K562 (cell line): Measurements from ENCODE around the gene OR52W1. TPM values are rescaled to one million over a fixed set of nuclear protein-coding genes. Genes with fewer than 3 reads are reported as not detected.
A peak's percentile ranks its signal among the peaks of the same experiment; 100 is the strongest.

Experiments used
- E2F4 ChIP-seq: sonication (generic); formaldehyde crosslinking; IDR thresholded peaks from 2 replicates; pipeline ENCODE4 v1.8.0; 2022; ENCODE audit warnings: mild to moderate bottlenecking, low read depth, missing genetic modification reagents
- ELF4 ChIP-seq: fragments of 450-650 bp; formaldehyde crosslinking; IDR thresholded peaks from 2 replicates; pipeline ENCODE4 v1.4.0; 2022; ENCODE audit warnings: missing genetic modification characterization
- ETS1 ChIP-seq: conservative IDR thresholded peaks from 2 replicates; pipeline ENCODE4 v1.6.1; 2011; ENCODE audit warnings: low read depth, mild to moderate bottlenecking, low read length; ENCODE audit not compliant: control insufficient read depth
- ETV1 ChIP-seq: fragments of 450-650 bp; conservative IDR thresholded peaks from 2 replicates; pipeline ENCODE4 v1.6.1; 2016; ENCODE audit warnings: missing genetic modification characterization, control low read depth, low read depth, missing compliant biosample characterization
- FOXP1 ChIP-seq: sonication (generic); formaldehyde crosslinking; IDR thresholded peaks from 2 replicates; pipeline ENCODE4 v1.8.0; 2022; ENCODE audit warnings: mild to moderate bottlenecking, missing genetic modification reagents
- JUN ChIP-seq, 2 experiments: sonication (generic) in 1 of 2; formaldehyde crosslinking in 1 of 2; IDR thresholded peaks; 2 replicates each; pipeline versions ENCODE4 v1.6.1 to v1.8.0; 2012 to 2022; ENCODE audit warnings: borderline replicate concordance in 2 of 2, mild to moderate bottlenecking in 2 of 2, improper control_type of control experiment in 1 of 2, low read depth in 1 of 2, low read length in 1 of 2, missing genetic modification reagents in 1 of 2
- OTX1 ChIP-seq: fragments of 450-650 bp; formaldehyde crosslinking; IDR thresholded peaks from 2 replicates; pipeline ENCODE4 v1.4.0; 2022; ENCODE audit warnings: mild to moderate bottlenecking
- POLR2G ChIP-seq: fragments of 200-400 bp; formaldehyde crosslinking; IDR thresholded peaks from 2 replicates; pipeline ENCODE4 v1.6.1; 2017; ENCODE audit warnings: low read depth, mild to moderate bottlenecking, antibody characterized with exemption, low read length, moderate library complexity
- POU5F1 ChIP-seq: fragments of 150-350 bp; IDR thresholded peaks from 2 replicates; pipeline ENCODE4 v1.6.1; 2014; ENCODE audit warnings: borderline replicate concordance, low read length, low read depth, mild to moderate bottlenecking; ENCODE audit not compliant: partially characterized antibody
- RB1 ChIP-seq: fragments of 450-650 bp; IDR thresholded peaks from 2 replicates; pipeline ENCODE4 v1.6.1; 2017; ENCODE audit warnings: low read depth, mild to moderate bottlenecking
- RFX7 ChIP-seq: fragments of 250-450 bp; sonication (Bioruptor Pico); IDR thresholded peaks from 2 replicates; pipeline ENCODE4 v1.5.1; 2021; ENCODE audit warnings: mild to moderate bottlenecking
- RNF2 ChIP-seq: sonication (generic); IDR thresholded peaks from 2 replicates; pipeline ENCODE4 v1.6.1; 2016
- TCF7 ChIP-seq: sonication (generic); IDR thresholded peaks from 2 replicates; pipeline ENCODE4 v1.6.1; 2016; ENCODE audit warnings: antibody characterized with exemption, borderline replicate concordance
- TCFL5 ChIP-seq: fragments of 250-450 bp; sonication (Bioruptor Pico); conservative IDR thresholded peaks from 2 replicates; pipeline ENCODE4 v1.6.1; 2021; ENCODE audit warnings: mild to moderate bottlenecking, moderate library complexity, matching md5 sums
- YBX1 ChIP-seq: fragments of 450-650 bp; IDR thresholded peaks from 2 replicates; pipeline ENCODE4 v1.7.1; 2016; ENCODE audit warnings: mild to moderate bottlenecking
- ZBTB49 ChIP-seq: sonication (generic); formaldehyde crosslinking; IDR thresholded peaks from 2 replicates; pipeline ENCODE4 v1.8.0; 2022; ENCODE audit warnings: missing genetic modification reagents, mild to moderate bottlenecking, borderline replicate concordance
- ZMIZ1 ChIP-seq, 2 experiments: fragments of 150-350 bp in 1 of 2; IDR thresholded peaks; 2 replicates each; pipeline ENCODE4 v1.6.1; 2012 to 2016; ENCODE audit warnings: low read depth in 2 of 2, low read length in 2 of 2, mild to moderate bottlenecking in 1 of 2, moderate library complexity in 1 of 2
- ZNF134 ChIP-seq: fragments of 250-450 bp; sonication (Bioruptor Pico); conservative IDR thresholded peaks from 2 replicates; pipeline ENCODE4 v1.4.0; 2020
- ZNF3 ChIP-seq: fragments of 250-450 bp; sonication (Bioruptor Pico); IDR thresholded peaks from 2 replicates; pipeline ENCODE4 v1.5.0; 2021; ENCODE audit warnings: mild to moderate bottlenecking, moderate library complexity
- ZNF347 ChIP-seq: fragments of 450-650 bp; formaldehyde crosslinking; IDR thresholded peaks from 2 replicates; pipeline ENCODE4 v1.4.0; 2020; ENCODE audit warnings: low read depth, mild to moderate bottlenecking, moderate library complexity
- polyA plus RNA-seq, 8 experiments: library from polyadenylated mRNA; depleted of rRNA in 4 of 8; stranded (reverse) in 5 of 8; unstranded in 3 of 8; fragments of >200 nt; fragmentation: Nextera tagmentation in 2 of 8; fragmentation: Illumina TruSeq in 1 of 8; extraction: Ambion mirVana in 2 of 8; extraction: Trizol in 1 of 8; gene quantifications; 2 replicates each; pipeline versions ENCODE4 v1.2.1 to v1.2.3, GENCODE V29; 2011 to 2014; ENCODE audit warnings: inconsistent platforms in 1 of 8, missing spikeins in 1 of 8
- total RNA-seq, 7 experiments: library from RNA; depleted of rRNA in 6 of 7; stranded (reverse); fragments of >200 nt in 6 of 7; fragmentation: Illumina TruSeq in 2 of 7; extraction: Trizol in 2 of 7; gene quantifications; 2 replicates each; pipeline versions ENCODE4 v1.2.1 to v1.2.3, GENCODE V29; 2011 to 2021; ENCODE audit warnings: low replicate concordance in 1 of 7

Gene OR52W1
- total and polyA plus RNA-seq, 9 of the 15 experiments (the other 6 are each of a cell fraction or from before 2014, with no cell fraction given), result not detected

- peak; percentile 18; the same call in 1 of the 2 replicates for TF ChIP-seq JUN (IDR thresholded peaks at IDR 0.05; ENCODE audit: borderline replicate concordance, low read depth, low read length)
- TF ChIP-seq JUN (CRISPR knock-in tag; IDR thresholded peaks at IDR 0.05; ENCODE audit: borderline replicate concordance), result no peak
- no peak for TF ChIP-seq FOXP1 (CRISPR knock-in tag)
- TF ChIP-seq ZMIZ1 (IDR thresholded peaks at IDR 0.05; ENCODE audit: low read depth in 2 of 2, low read length in 2 of 2), result no peak
- TF ChIP-seq ZNF347 (CRISPR knock-in tag), result no peak
- TF ChIP-seq RFX7 (CRISPR knock-in tag), result no peak
- TF ChIP-seq TCF7, result peak; percentile 65; the same call in 1 of the 2 replicates
- TF ChIP-seq YBX1, result no peak
- TF ChIP-seq OTX1 (CRISPR knock-in tag), result no peak; the same call in 1 of the 2 replicates
- TF ChIP-seq TCFL5, result no peak
- TF ChIP-seq RNF2, result no peak
- TF ChIP-seq ZBTB49 (CRISPR knock-in tag), result no peak
- TF ChIP-seq POLR2G, result peak; percentile 79
- no peak; the same call in 1 of the 2 replicates for TF ChIP-seq ELF4
- TF ChIP-seq ZNF134 (CRISPR knock-in tag), result no peak
- peak; percentile 51; the same call in 1 of the 2 replicates for TF ChIP-seq RB1
- TF ChIP-seq E2F4 (CRISPR knock-in tag), result no peak
- no peak for TF ChIP-seq POU5F1
- no peak; the same call in 1 of the 2 replicates for TF ChIP-seq ETS1
- TF ChIP-seq ETV1, result no peak
- TF ChIP-seq ZNF3 (CRISPR knock-in tag), result no peak
Measured at GRCh38 chr11:6234387-6235107, 35.5 kb downstream of the OR52W1 start, which contains the start of gene FHIP1B (continued).
